NCI-H2196 treated with DMSO at 0.1 percent for 48 hours (cell line): ENCODE data around the gene CFAP58.

Experiments
- DNase-seq: peaks from one replicate; lab custom pipeline; 2025; ENCODE audit not compliant: unreplicated experiment; lab: John Stamatoyannopoulos, UW

CFAP58 gene

DNA sequence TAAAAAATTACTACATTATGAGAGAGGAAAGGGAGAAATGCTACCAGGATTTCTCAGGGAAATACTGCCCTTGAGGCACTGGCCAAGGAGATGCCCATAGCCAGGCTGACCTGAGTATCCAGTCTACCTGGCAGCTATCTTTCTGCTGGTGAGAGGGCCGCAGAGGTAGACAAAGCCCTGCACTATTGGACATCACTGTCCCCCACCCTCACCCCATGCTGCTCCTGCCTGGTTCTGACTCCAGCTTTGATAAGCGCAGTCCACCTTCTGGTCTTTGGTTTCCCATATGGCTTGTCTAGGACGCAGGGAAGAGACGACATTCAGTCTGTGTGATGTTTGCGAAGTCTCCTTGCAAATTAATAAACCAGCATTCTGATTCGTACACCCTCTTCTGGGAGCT lies 19.1 kb upstream of the CFAP58 start:
- no peak for DNase-seq

DNA sequence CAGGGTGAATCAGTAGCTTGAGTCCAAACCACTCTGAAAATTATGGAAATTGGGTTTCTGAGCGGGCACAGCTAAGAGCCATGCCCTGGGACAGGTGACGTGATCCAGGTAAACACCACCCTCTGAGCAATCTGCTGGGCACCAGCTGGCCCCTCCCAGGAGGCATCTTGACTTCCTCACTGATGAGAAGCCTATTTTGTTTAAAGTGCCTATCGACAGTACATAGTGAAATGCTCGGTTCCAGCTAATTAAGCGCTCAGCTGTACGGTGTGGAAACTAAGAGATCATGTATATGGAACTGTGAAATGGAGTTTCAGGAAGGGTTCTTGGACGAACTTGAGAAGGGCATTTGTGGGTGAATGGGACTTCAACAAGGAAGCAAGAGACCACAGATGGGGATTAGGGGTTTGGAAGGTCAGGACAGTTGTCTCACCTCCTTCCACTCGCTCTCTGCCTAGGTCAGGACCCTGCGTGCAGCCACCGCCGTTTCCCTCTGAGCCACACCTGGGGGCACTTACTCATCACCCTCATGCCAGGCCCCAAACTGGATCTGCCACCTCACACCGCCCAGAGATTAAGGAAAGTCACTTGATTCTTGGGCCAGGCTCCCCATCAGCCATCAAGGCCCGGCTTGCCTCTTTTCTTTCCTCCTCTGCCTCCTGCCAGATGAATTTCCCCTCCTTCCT lies 18.5 kb upstream of the CFAP58 start:
- DNase-seq, result no peak

DNA sequence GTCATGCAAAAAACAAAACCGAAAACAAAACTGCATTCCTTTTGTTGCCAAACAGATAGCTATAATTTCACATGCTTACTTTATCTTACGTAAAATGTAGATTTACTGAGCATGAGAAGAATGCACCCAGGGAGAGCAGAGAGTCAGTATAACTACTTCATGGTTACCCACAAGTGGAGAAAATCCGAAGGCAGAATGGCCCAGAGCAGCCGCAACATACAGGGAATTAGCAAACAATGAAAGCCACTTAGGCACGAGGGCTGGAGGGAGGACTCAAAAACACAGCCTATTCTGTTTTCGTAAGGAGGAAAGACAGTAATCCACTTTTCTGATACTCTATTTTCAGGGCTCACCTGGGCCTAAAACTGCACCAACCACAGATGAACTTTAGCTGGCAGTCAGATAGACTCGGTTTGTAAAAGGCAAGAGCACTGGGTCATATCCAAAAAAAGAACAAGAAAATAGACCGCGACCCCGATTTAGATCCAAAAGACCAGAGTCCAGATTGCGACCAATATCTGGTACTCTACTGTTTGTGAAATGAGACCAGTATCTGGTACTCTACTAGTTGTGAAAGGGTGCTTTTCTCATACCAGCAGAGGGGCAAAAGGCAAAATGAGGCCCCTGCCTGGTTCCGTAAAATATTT lies 16.7 kb upstream of the CFAP58 start:
- DNase-seq, result no peak

DNA sequence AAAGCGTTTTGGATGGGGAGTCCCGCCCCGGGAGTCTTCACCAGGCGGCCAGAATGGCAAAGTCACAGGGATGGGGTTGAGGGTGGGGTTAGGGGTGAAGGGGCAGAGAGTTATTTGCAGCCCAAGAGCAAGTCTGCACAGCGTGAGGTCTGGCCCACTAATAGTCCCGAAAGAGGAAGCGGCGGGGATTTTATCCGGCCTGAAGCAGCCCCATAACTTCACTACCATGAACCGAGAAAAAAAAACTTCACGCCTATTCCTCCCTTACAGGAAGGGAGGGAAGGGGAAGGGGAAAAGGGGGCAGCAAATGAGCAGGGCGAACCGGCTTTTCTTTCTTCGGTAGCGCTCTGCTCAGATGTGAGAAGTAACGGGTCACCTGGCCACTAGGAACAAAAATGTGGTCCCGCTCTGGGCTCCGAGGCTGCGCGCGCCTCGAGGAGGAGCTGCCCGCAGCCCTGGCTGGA lies 16.1 kb upstream of the CFAP58 start:
- DNase-seq, result no peak

DNA sequence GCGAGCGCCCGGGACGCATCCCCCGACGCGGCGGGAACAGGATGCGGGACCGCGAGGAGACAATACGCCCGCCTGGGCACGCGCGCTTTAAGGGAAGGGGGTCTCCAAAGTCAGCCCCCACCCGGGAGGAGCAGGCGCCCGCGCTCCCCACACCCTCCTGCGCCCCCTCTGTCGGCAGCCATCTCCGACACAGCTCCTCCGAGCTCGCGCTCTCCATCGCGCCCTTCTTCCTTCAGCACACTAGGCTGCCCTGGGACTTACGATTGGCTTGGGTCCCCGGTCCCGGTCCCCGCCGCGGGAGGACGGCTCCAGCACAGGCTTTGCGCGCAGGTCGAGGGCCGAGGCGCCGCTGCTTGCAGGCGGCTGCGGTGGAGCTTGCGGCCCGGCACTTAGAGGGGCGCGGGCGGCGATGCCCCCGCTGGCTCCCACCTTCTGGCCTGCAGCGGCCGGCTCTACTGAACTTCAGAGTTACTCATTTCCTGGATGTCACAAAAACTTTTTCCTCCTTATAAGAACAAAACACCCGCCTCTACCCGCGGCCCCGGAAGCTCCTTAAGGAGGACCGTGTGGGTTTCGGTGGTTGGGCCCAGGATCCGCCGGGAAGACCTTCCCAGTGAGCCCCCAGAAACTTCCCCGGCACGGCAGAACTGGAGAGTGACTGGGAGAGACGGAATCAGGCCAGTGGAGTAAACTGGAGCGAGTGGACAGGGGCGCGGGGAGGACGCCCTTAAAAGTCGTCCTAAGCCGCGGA lies 15.5 kb upstream of the CFAP58 start, which contains the start of gene ITPRIP:
Gene ITPRIP (minus strand): TSS at position 481 of the 751 bp plus-strand sequence. CDS start 22,414 bp downstream, outside the sequence.
- DNase-seq, result no peak

DNA sequence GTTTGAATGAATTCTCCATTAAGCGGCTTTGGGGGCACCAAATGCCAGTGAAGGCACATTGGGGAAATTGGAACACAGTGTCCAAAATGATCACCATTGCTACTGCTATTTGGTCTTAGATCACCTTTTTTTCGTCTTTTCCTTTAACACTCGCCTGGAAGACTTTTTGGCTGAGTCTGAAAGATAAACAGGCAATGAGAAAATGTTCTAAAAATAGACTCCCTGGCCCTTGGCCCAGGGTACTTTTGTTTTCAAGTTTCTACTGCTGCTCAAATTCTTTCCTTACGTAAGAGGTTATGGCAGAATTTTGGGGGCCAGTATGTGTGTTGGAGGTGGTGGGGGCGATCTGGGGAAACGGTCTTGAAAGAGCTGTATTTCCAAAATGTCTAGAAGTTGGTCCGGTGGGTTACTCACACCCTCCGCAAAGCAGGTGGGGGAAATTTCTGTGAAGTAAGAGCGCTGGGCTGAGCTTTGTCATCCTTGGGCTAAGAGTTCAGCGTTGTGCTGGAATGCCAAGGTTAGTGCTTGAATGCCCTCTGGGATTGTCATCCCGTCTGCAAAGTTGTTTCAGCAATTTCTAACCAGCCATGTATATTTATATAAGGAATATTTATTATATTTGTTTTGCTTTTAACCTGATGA lies 14.0 kb upstream of the CFAP58 start:
- DNase-seq, result no peak

DNA sequence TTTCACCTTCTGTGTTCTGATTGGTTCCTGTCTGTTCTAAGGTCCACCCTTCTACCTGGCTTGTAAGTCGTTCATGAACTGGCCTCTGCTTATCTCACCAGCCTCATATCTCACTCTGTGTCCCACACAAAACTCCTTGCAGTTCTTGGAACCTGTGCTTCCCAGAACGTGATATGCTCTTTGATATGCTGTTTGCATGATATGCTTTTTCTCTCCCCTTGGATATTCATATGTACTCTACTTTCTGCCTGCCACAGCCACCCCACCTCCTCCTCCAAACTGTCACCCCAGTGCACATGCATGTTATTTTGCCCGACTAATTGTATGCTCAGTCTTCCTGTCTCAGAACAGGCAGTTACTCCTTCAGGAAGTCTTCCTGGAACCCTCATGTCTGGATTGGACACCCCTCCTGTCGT lies 13.5 kb upstream of the CFAP58 start:
- no peak for DNase-seq

DNA sequence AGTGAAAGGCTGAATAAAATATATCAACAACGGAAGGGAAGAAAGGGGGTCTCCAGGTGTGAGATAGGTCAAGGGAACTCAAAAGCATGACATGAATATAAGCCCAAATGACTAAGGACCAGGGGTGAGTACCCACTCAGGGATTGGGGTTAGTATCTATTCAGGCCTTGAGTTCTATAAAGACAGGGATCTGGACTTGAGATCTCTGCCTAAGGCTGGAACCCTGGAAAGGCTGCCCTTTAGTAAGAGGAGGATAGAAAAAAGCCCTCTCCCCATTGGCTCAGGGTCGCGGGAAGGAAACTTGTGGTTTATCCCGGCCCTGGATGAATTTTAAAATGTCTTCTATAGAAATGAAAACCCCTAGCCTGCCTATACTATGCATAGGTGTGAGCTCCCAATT lies 13.0 kb upstream of the CFAP58 start:
- DNase-seq, result no peak

DNA sequence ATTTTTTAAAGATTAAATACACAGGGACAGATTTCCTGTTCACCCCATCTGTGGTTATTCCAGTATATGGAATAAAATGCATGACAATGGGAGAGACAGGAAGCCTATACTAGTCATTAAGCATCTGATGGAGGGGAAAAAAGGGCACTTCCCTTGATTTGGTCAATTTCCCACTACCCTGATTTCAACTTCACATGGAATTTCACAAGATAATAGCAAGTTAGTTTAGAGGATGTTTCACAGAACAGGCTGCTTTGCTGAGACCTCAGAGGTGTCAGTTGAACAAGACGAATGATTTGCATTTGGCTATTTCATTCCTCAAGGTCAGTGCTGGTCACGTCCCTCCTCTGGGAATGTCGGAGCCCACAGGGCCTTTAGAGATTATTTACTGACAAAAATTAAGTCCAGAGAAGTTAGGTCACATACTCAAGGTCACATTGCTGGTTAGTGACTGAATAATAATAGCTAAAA lies 10.7 kb upstream of the CFAP58 start:
- no peak for DNase-seq

DNA sequence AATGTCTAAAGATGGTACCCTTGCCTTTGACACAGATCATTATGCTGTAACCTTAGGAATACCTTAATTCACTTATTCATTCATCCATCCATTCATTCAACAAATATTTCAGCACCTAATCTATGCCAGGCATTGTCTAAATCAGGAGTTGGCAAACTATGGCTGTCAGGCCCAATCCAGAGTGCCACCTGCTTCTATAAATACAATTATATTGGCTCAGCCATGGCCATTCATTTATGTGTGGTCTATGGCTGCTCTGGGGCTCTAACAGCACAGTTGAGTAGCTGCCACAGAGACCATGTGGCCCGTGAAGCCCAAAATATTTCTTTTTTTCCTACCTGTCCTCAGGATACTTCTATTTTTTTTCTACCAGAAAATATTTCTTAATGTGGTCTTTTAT lies 9.4 kb upstream of the CFAP58 start:
- no peak for DNase-seq

DNA sequence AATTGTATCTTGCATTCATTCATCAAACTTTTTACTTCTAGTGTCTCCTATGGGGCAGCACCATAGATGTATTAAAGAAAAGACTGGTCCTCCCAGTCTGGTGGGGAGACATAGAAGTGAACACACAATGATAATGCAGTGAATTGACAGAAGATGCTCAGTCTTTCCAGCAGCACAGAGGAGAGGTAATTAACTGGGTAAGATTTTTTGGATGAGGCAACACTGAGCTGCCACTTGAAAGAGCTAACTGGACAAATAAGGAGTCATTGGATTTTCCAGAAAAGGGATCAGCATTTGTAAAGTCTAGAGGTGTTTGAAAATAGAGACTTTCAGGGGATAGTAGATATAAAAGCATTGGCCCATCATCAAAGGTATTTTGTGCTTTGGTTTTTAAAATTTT lies 8.1 kb upstream of the CFAP58 start:
- DNase-seq, result no peak

DNA sequence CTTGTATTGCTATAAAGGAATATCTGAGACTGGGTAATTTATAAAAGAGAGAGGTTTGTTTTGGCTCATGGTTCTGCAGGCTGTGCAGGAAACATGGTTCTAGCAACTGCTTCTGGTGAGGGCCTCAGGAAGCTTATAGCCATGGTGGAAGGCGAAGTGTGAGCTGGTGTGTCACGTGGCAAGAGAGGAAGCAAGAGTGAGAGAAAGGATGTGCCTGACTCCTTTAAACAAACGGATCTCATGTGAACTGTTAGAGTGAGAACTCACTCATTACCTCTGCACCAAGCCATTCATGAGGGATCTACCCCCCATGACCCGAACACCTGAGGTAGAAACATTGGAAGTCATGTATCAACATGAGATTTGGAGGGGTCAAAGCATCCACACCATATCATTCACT lies 7.7 kb upstream of the CFAP58 start:
- DNase-seq, result no peak

DNA sequence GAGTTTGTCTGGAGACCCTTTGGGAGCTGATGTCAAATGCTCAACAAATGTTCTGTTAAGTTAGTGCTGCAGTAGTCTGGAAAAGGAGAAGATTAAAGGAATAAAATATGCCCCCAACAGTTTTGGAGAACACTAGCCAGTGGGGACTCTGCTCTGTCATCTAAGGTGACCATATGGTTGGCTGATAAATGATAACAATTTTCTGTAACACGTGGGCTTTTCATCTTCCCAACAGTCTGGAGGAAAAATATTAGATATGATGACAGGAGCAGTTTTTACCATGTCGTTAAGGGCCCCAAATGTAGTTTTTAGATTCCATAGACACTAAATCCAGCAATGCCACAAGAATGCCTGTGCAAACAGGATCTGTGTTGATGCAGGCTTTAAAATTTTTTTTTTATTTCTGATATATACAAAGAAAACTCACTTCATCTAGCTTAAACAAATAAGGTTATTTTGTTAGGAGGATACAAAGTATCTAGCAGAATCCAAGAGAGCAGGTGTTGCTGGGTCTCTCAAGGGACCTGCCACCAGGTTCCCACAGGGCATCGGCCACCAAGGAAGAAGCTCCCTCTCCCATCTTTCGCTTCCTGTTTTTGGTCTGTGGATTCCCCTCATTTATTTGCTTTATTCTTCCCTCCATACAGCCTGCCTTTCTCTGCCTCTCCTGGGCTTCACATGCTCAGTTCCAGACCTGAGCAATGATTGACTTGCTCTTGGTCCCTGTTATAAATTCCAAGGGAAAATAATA lies 6.2 kb upstream of the CFAP58 start:
- DNase-seq, result no peak

DNA sequence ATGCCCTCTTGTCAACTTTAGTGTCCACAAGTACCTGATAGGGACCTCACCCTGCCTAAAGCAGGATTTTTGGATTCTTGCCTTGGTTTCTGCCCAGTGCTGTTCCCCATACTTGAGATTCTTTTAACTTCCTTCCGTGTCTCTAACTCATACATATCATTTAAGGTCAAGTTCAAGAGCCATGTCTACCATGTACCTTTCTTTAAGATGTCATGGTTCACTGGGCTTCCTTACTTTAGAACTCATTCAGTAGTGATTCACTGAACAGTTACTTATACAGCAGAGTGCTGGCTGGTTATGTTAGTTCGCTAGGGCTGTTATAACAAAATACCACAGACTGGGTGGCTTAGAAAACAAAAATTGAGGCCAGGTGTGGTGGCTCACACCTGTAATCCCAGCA lies 5.0 kb upstream of the CFAP58 start:
- DNase-seq, result no peak

DNA sequence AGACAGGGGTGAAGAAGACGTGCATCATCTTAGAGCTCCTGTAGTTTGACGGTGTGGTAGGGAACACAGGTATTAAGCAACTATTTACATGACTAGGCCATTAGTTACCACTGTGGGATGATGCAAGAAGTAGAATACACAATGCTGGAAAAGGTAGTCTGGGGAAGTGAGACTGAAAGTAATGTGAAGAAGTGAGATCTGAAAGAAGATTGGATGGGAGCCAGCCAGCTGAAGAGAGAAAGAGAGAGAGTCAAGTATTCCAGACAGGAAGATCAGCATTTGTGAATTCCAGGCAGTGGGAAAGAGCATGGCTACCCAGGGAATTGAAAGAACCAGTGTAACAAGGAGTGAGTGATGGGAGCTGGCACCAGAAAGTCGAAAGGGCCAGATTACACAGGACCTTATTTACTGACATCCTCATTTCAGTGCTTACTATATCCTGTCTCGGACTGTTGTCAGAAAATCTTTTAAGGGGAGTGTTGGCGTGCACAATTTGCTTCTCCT lies 4.0 kb upstream of the CFAP58 start:
- no peak for DNase-seq

DNA sequence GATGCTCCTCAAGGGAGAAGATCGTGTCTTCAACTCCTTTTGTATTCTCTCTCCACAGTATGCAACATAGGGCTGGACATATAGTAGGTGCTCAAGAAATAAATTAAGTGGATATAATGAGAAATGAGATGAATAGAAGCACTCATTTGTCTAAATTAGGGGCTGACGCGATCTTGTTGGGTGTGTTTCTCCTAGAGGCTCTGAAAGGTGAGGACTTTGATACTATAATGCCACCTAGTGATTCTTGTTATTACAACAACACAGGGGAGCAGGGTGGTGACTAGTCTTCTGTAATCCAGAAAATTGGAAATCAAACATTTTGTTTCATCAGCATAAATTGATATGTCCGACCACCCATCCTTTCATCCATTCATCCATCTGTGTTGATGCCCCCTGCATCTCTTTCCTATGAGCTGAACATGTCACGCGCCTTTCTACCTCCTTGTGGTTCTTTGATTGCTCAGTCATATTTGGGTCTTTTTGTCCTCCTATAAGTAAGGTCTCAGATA lies 3.5 kb upstream of the CFAP58 start:
- DNase-seq, result no peak

DNA sequence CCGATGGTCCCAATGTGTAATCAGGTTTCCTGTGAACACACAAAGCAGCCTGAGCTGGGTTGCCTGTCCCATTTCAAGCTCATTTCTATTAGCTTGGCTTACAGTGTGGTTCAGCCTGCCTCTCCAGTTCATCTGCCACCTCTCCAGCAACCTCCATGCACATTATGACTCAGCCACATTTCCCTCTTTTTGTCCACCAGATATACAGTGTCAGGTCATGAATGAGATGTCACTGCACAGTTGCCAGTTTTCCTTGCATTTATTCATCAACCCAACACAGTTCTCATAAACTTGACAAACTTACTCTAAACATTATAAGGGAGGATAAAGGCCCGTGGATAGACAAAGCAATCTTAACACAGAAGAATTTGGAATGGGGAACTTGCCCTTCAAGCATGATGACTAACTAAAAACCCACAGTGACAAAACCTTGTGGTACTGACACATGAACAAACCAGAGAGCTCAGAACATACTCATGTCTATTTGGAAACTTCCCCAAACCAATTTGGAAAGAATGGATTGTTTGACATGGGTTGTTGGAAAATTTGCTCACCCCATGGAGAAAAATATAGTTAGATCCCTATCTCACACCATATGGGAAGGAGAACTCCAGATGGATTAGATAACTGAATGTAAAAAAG lies 2.5 kb upstream of the CFAP58 start:
- no peak for DNase-seq

DNA sequence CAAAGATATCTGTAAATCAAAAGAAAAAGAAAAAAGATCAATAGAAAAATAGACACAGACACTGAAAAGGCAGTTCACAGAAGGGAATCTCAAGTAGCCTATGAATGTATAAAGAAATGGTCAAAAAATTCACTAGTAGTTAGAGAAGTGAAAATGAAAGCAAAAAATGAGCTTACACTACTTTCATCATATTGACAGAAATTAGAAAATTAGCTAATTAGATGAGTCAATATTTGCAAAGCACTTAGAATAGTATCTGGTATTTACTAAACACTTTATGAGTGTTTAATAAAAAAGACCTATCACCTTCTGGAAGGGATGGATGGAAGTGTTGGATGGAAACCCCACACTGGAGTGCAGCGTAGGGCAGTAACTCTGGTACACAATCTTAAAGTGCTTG lies 1.7 kb upstream of the CFAP58 start:
- DNase-seq, result no peak

DNA sequence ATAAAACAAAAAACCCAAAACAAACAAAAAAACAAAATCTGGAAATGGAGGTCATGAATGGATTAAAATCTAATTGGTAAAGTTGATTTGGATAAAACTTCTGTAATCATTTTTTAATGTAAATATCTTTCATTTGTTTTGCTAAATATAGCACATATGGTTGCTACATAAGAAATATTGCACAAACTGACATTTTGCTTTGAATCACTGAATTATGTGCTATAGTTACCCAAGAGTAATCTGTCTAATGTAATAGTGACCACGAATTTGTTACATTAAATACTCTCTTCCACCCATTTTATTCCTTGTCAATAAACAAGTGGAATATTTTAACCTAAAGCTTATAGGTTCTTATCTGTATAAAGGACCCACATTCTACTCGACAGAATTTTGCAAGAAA lies 6.2 kb downstream of the CFAP58 start:
- no peak for DNase-seq

DNA sequence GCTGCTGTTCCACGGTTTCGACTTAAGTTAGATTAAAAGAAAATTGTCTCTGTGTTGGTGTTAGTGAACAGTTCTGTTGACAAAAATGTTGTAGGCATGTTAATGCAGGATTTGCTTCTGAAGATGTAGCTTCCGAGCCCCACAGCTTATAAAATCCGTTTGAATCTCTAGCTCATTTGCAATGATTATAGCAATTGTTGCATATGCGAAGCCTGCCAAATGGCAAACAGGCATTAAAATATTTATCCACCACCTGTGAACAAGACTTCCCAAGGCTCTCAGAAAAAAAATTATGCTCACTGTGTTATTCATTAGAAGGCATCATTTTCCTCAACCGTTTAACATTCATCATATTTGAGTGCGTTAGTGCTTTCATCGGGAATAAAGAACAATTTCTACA lies 14.3 kb downstream of the CFAP58 start:
- no peak for DNase-seq
